ENCODE data around the gene ANXA9. TPM values are rescaled to one million over a fixed set of nuclear protein-coding genes. Genes with fewer than 3 reads are reported as not detected.

Gene ANXA9
- total RNA-seq, 1 donor from 2014 or later, result not detected

DNA sequence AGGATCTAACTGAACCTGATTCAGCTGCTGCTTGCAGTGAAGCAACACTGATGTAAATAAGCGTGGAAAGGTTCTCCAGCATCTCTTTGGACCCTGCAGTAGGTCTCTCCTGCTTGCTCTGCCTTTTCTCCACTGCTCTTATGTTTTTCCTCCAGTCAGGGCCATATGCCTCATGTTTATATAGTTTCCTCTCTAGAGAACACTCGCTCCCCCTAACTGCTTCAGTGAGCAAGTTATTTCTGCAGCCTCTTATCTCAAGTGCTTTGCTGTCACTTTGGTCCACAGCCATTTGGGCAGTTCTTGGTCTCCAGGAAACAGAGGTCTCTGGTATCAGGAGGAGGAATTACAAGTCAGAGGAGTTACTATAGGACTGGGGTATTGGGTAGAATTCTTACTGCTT, 31.4 kb downstream of the ANXA9 start:
- Mint-ChIP-seq H3K27me3 (no peaks in the 10 kb centered on the region), H3K9me3 (no peaks in the 10 kb centered on the region), H3K27ac (no peak overlapping the region), H3K4me1 (peaks cover 26% of the 10 kb centered on the region), H3K36me3 (ENCODE audit: low read depth) (peaks cover 25% of the 10 kb centered on the region), H3K4me3 (no peak overlapping the region)
- ATAC-seq (ENCODE audit: low read depth) (no peak), DNase-seq (no peak)
- CTCF ChIA-PET, result no interaction called here
- TF ChIP-seq CTCF (IDR thresholded peaks at IDR 0.05), result no peak
- POLR2A ChIA-PET, result no interaction called here
- intact Hi-C loops (cut with micrococcal nuclease), result no loop called here

GRCh38 chr1:151024540-151025146, 42.6 kb downstream of the ANXA9 start:
- peak; percentile 99 for ATAC-seq (ENCODE audit: low read depth)
- ChIA-PET POLR2A (interaction anchor here (0.6 to 1.2 kb wide), 5 partner anchors 33 to 838 kb away, joined by 3 to 7 read pairs (median 4); partner anchors contain the start of gene TNFAIP8L2), CTCF (interaction anchor here (0.6 to 3.5 kb wide), 20 partner anchors 12 to 228 kb away, joined by 3 to 27 read pairs (median 4); partner anchors contain the start of genes BNIPL, GABPB2, MINDY1 and MLLT11)
- Mint-ChIP-seq H3K27me3 (no peaks in the 10 kb centered on the region), H3K27ac (no peak overlapping the region), H3K4me3 (no peak overlapping the region), H3K9me3 (no peaks in the 10 kb centered on the region), H3K4me1 (peaks cover 6% of the 10 kb centered on the region), H3K36me3 (ENCODE audit: low read depth) (peaks cover 52% of the 10 kb centered on the region)
- no peak for TF ChIP-seq CTCF (IDR thresholded peaks at IDR 0.05)
- intact Hi-C loops (cut with micrococcal nuclease), result loop anchor here (1.0 kb wide), 6 partner anchors 24 to 227 kb away; partner anchors contain the start of genes CDC42SE1 and TNFAIP8L2
- peak; percentile 55 for DNase-seq

DNA sequence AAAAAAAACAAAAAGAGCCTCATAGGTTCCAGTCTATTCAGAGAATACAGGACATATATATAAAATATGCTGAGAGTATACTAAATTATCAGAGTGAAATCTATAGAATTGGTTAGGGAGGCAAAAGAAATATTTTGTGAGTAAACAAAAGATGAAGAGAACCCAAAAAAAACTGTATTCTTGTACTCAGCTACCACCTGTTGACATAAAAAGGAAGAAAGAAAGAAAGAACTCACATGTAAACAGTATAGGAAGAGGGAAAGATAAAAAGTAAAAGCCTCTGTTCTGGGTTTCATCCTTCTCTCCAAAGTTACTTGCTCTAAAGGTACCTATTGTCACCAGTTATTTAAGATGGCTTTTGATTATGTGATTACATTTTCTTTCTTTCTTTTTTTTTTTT, 44.4 kb downstream of the ANXA9 start:
- H3K27ac Mint-ChIP-seq, result no peak overlapping the region
- H3K9me3 Mint-ChIP-seq, result no peaks in the 10 kb centered on the region
- no peaks in the 10 kb centered on the region for H3K27me3 Mint-ChIP-seq
- ATAC-seq (ENCODE audit: low read depth) (no peak), DNase-seq (no peak)
- POLR2A ChIA-PET, result interaction anchor here (0.6 kb wide), 1 partner anchor 758 kb away, joined by 3 read pairs; the partner anchor contains the start of gene APH1A
- H3K36me3 Mint-ChIP-seq (ENCODE audit: low read depth), result peaks cover 65% of the 10 kb centered on the region
- no peak overlapping the region for H3K4me3 Mint-ChIP-seq
- H3K4me1 Mint-ChIP-seq, result peaks cover 6% of the 10 kb centered on the region
- intact Hi-C loops (cut with micrococcal nuclease), result no loop called here
- no peak for TF ChIP-seq CTCF (IDR thresholded peaks at IDR 0.05)
- CTCF ChIA-PET, result interaction anchor here (0.9 to 3.5 kb wide), 2 partner anchors 44 to 73 kb away, joined by 3 to 27 read pairs; partner anchors contain the start of gene GABPB2

- Mint-ChIP-seq H3K4me1 (no peaks in the 10 kb centered on the region), H3K27ac (no peak overlapping the region), H3K27me3 (no peaks in the 10 kb centered on the region), H3K36me3 (ENCODE audit: low read depth) (peaks cover 63% of the 10 kb centered on the region), H3K9me3 (no peaks in the 10 kb centered on the region), H3K4me3 (no peak overlapping the region)
- POLR2A ChIA-PET, result interaction anchor here (0.6 kb wide), 1 partner anchor 15 kb away, joined by 5 read pairs; no protein-coding TSS in a partner anchor
- ATAC-seq (ENCODE audit: low read depth), result no peak
- CTCF ChIA-PET, result no interaction called here
- no peak for DNase-seq
- intact Hi-C loops (cut with micrococcal nuclease), result no loop called here
- no peak for TF ChIP-seq CTCF (IDR thresholded peaks at IDR 0.05)
These were observed 50.1 kb downstream of the ANXA9 start for GRCh38 chr1:151032164-151032563.

DNA sequence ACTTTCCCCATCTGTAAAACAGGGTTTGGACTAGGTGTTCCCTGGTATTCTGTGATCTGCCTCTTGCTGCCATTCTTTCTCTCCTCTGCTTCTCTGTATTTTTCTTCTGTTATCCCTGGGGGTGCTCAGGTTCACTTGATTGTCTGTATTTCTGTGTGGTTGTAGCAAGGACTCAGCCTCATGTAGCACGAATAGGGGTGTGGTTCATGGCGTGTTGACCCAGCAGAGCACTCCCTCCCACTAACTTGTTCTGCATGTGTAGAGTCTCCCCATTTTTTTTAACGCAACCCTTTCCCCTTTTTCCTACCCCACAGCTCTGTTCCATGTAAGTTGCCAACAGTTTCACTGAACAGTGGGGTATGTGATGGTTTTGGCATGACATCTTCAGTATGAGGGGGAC, 53.1 kb downstream of the ANXA9 start:
- Mint-ChIP-seq H3K27me3 (no peaks in the 10 kb centered on the region), H3K36me3 (ENCODE audit: low read depth) (peaks cover 39% of the 10 kb centered on the region), H3K27ac (no peak overlapping the region), H3K4me3 (no peak overlapping the region), H3K9me3 (no peaks in the 10 kb centered on the region), H3K4me1 (no peaks in the 10 kb centered on the region)
- ATAC-seq (ENCODE audit: low read depth), result no peak
- ChIA-PET POLR2A (no interaction called here), CTCF (no interaction called here)
- no peak for TF ChIP-seq CTCF (IDR thresholded peaks at IDR 0.05)
- intact Hi-C loops (cut with micrococcal nuclease), result no loop called here
- no peak for DNase-seq
